ENCODE data around the gene MILR1.

Gene MILR1, protein sequence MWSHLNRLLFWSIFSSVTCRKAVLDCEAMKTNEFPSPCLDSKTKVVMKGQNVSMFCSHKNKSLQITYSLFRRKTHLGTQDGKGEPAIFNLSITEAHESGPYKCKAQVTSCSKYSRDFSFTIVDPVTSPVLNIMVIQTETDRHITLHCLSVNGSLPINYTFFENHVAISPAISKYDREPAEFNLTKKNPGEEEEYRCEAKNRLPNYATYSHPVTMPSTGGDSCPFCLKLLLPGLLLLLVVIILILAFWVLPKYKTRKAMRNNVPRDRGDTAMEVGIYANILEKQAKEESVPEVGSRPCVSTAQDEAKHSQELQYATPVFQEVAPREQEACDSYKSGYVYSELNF

DNA sequence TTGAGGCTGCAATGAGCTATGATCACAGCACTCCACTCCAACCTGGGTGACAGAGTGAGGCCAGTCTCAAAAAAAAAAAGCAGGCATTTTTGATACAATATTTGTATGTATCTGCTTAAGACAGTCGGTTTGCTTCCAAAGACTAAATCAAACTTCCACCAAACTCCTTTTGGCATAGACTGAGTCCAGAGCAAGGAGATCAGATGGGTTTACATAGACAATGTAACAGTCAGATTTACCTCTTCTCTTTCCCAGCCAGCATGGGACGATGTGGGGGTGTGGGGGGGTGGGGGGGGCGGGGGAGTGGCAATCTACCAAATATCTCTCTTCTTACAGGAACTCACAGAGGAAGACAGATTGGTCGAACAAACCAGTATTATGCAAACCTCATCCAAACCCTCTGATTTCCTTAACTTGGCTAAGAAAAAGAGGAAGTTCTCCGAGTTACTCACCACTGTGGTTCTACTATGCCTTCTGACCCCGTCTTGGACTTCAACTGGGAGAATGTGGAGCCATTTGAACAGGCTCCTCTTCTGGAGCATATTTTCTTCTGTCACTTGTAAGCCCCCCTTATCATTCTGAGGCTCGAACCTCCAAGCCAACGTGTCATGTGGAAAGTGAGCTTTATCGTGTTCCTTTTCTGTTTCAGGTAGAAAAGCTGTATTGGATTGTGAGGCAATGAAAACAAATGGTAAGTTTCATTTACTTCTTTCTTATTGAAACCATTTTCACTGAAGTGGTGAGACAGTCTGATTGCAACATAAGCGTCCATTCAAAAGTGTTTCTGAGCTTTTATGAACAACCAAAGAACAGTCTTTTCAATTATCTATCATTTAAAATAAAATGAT is at the start of gene MILR1:
MILR1 (plus strand) TSS at position 451 of the 848 bp plus-strand sequence; CDS start at position 505, 54 bp downstream.
- Mint-ChIP-seq H3K4me3 (no peak within 1 kb of the TSS), H3K9me3 (ENCODE audit: low read depth) (no peaks in the 10 kb centered on the region), H3K27me3 (no peaks in the 10 kb centered on the region), H3K36me3 (no peaks in the 10 kb centered on the region), H3K4me1 (ENCODE audit: low read depth) (peaks cover 7% of the 10 kb centered on the region), H3K27ac (no peak within 1 kb of the TSS)

DNA sequence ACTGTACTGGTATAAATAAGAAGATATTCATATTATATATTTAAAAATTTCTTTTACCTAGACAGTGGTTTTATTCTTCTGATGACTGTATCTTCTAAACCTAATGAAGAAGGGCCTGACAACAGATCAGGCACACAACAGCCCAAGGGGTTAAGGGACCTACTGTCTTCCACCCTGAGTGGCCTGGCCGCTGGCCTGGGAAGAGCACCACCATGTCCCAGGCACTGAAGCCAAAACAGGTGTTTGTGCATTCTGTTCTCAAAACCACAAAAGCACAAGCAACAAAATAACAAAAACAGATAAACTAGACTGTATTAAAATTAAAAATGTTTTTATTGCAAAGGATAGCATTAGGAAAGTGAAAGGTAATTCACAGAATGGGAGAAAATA is 49.2 kb upstream of the MILR1 start:
- H3K4me3 Mint-ChIP-seq = no peak overlapping the region
- H3K27me3 Mint-ChIP-seq = no peaks in the 10 kb centered on the region
- H3K9me3 Mint-ChIP-seq (ENCODE audit: low read depth) = no peaks in the 10 kb centered on the region
- peaks cover 51% of the 10 kb centered on the region for H3K4me1 Mint-ChIP-seq (ENCODE audit: low read depth)
- H3K27ac Mint-ChIP-seq = no peak overlapping the region
- peaks cover 2% of the 10 kb centered on the region for H3K36me3 Mint-ChIP-seq

DNA sequence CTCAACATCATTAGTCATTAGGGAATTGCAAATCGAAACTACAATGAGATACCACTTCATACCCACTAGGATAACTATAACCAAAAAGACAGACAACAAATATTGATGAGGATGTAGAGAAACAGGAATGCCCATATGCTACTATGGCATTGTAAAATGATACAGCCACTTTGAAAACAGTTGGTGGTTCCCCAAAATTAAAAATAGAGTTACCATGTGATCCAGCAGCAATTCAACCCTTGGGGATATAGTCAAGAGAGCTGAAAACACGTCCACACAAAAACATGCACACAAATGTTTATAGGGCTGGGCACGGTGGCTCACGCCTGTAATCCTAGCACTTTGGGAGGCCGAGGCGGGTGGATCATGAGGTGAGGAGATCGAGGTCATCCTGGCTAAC is 48.3 kb upstream of the MILR1 start:
- H3K9me3 Mint-ChIP-seq (ENCODE audit: low read depth) = no peaks in the 10 kb centered on the region
- H3K27ac Mint-ChIP-seq = no peak overlapping the region
- no peak overlapping the region for H3K4me3 Mint-ChIP-seq
- H3K36me3 Mint-ChIP-seq = peaks cover 2% of the 10 kb centered on the region
- H3K4me1 Mint-ChIP-seq (ENCODE audit: low read depth) = peaks cover 47% of the 10 kb centered on the region
- H3K27me3 Mint-ChIP-seq = no peaks in the 10 kb centered on the region

DNA sequence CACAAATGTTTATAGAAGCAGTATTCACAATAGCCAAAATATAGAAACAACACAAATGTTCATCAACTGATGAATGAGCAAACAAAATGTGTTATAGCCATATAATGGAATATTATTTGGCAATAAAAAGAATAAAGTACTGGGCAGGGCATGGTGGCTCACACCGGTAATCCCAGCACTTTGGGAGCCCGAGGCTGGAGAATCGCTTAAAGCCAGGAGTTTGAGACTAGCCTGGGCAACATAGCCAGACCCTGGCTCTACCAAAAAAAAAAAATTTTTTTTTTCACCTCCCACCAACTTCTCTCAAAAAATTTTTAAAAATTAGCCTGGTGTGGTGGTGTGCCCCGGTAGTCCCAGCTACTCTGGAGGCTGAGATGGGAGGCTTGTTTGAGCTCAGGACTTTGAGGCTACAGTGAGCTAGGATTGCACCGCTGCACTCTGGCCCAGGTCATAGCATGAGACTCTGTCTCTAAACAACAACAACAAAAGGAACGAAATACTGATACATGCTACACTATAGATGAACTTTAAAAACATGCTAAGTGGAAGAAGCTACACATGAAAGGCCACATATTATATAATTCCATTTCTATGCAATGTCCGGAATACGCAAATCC is 47.6 kb upstream of the MILR1 start:
- Mint-ChIP-seq H3K36me3 (peaks cover 2% of the 10 kb centered on the region), H3K9me3 (ENCODE audit: low read depth) (no peaks in the 10 kb centered on the region), H3K4me1 (ENCODE audit: low read depth) (peaks cover 41% of the 10 kb centered on the region), H3K4me3 (peak overlapping the region; percentile 51), H3K27ac (no peak overlapping the region), H3K27me3 (no peaks in the 10 kb centered on the region)

DNA sequence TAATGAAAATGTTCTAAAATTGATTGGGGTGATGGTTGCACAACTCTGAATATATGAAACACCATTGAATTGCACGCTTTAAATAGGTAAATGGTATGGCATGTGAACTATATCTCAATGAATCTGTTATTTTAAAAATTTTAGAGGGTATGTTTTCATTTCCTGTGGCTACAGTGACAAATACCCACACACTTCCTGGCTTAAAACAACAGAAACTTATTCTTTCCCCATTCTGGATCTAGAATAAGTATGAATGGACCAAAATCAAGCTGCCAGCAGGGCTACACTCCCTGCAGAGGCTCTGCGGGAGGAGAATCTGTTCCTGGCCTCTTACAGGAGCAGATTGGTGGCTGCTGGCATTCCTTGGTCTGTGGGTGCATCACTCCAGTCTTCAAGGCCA is 47.0 kb upstream of the MILR1 start:
- H3K4me3 Mint-ChIP-seq = peak overlapping the region; percentile 51
- H3K27ac Mint-ChIP-seq = peak overlapping the region; percentile 28
- H3K9me3 Mint-ChIP-seq (ENCODE audit: low read depth) = no peaks in the 10 kb centered on the region
- H3K4me1 Mint-ChIP-seq (ENCODE audit: low read depth) = peaks cover 39% of the 10 kb centered on the region
- H3K27me3 Mint-ChIP-seq = no peaks in the 10 kb centered on the region
- H3K36me3 Mint-ChIP-seq = peaks cover 2% of the 10 kb centered on the region

DNA sequence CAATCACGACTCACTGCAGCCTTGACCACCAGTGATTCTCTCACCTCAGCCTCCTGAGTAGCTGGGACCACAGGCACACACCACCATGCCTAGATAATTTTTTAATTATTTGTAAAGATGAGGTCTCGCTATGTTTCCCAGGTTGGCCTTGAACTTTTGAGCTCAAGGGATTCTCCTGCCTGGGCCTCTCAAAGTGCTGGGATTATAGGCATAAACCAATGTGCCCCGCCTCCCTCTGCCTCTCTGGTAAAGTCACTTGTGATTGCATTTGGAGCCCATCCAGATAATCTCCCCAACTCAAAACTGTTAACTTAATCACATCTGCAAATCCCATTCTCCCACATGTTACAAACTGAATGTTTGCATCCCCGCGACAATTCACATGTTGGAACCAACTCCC is 46.4 kb upstream of the MILR1 start:
- Mint-ChIP-seq H3K27me3 (no peaks in the 10 kb centered on the region), H3K9me3 (ENCODE audit: low read depth) (no peaks in the 10 kb centered on the region), H3K4me3 (no peak overlapping the region), H3K27ac (no peak overlapping the region), H3K4me1 (ENCODE audit: low read depth) (peaks cover 39% of the 10 kb centered on the region), H3K36me3 (peaks cover 2% of the 10 kb centered on the region)

DNA sequence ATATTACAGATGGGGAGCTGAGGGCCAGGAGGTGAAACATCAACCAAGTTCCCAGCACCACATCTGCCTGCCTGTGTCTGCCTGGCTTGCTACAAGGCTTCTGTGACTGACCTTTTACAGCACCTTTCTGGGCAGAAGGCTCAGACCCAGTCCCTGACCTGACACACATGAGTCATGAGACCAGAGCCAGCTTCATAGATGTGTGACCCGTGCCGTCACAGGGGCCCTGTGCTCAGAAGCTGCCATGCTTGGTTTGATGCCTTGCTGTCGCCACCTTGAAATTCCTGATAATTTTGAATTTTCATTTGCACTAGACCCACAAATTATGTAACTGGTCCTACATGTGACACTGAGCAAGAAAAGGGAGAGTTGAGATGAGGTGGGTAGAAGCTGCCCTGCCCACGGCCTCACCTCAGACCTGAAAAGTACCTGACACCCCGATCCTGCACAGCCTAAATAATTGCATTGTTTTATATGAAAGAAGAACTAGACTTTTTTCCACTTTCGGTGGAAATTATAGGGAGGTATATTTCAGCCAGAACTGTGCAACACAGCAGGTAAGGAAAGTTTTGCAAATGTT is 44.9 kb upstream of the MILR1 start:
- Mint-ChIP-seq H3K27ac (peak overlapping the region; percentile 10), H3K9me3 (ENCODE audit: low read depth) (no peaks in the 10 kb centered on the region), H3K4me3 (no peak overlapping the region), H3K27me3 (no peaks in the 10 kb centered on the region), H3K4me1 (ENCODE audit: low read depth) (peaks cover 28% of the 10 kb centered on the region), H3K36me3 (peaks cover 2% of the 10 kb centered on the region)

DNA sequence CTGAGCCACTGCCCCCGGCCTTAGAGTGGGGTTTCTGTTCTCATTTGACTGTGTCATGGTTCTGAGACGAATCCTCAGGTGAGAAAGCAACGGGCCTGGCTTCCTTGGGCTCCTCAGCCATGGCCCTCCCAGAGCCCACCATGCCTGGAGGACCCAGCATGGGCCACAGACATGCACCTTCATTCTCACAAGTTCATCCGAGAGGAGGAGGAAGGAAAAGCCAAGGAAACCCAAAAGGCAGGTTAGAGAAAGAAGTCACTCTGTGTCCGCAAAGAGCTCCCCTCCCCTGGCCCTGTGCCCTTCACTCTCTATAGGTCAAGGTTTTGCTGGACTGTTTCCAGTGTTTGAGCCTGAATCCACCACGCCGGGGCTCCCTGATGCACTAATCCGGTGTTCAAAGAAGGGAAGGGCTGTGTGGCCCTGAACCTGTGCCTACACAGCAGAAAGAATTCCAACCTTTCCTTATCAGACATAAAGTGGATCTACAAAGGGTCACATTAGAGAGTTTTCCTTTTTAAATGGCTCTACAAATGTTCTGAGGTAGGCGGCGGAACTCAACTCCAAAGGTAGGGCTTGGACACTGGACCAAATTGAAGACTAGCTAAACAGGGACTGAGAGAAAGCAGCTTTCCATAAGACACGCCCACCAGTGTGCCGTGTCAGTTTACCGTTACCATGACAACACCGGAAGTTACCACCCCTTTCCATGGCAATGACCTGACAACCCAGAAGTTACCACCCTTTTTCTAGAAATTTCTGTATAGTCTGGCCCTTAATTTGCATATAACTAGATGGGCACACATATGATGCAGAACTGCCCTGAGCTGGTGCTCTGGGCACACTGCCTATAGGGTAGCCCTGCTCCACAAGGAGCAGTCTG is 42.4 kb upstream of the MILR1 start:
- H3K9me3 Mint-ChIP-seq (ENCODE audit: low read depth) = no peaks in the 10 kb centered on the region
- H3K36me3 Mint-ChIP-seq = peaks cover 2% of the 10 kb centered on the region
- H3K4me3 Mint-ChIP-seq = no peak overlapping the region
- H3K27ac Mint-ChIP-seq = peak overlapping the region; percentile 34
- peaks cover 11% of the 10 kb centered on the region for H3K4me1 Mint-ChIP-seq (ENCODE audit: low read depth)
- H3K27me3 Mint-ChIP-seq = no peaks in the 10 kb centered on the region

DNA sequence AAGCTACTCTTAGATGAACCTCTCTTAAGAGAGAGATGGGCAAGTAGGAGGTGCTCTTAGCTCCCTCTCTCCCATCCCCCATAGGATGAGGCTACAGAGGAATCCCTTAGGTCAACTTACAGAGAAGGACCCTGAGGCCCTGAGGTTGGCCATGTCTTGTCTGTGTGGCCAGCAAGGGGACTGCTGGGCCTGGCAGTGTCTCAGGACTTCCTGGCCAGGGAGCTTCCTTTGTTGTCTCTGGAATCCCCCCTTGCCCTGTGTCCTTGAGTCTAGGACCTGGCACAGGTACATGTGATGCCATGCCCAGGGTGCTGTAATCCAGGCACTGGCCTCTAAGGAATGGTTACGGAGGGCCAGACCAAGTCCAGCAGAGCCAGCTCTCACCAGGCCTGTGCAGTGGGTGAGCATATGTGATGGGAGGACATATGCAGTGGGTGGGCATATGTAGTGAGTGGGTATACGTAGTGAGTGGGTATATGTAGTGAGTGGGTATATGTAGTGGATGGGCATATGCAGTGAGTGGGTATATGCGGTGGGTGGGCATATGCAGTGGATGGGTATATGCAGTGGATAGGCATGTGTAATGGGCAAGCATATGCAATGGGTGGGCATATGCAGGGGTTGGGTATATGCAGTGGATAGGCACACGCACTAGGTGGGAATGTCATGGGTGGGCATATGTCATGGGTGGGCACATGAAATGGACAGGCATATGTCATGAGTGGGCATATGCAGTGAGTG is 38.0 kb upstream of the MILR1 start:
- Mint-ChIP-seq H3K4me1 (ENCODE audit: low read depth) (peaks cover 22% of the 10 kb centered on the region), H3K27ac (no peak overlapping the region), H3K36me3 (no peaks in the 10 kb centered on the region), H3K27me3 (no peaks in the 10 kb centered on the region), H3K4me3 (peak overlapping the region; percentile 5), H3K9me3 (ENCODE audit: low read depth) (no peaks in the 10 kb centered on the region)

DNA sequence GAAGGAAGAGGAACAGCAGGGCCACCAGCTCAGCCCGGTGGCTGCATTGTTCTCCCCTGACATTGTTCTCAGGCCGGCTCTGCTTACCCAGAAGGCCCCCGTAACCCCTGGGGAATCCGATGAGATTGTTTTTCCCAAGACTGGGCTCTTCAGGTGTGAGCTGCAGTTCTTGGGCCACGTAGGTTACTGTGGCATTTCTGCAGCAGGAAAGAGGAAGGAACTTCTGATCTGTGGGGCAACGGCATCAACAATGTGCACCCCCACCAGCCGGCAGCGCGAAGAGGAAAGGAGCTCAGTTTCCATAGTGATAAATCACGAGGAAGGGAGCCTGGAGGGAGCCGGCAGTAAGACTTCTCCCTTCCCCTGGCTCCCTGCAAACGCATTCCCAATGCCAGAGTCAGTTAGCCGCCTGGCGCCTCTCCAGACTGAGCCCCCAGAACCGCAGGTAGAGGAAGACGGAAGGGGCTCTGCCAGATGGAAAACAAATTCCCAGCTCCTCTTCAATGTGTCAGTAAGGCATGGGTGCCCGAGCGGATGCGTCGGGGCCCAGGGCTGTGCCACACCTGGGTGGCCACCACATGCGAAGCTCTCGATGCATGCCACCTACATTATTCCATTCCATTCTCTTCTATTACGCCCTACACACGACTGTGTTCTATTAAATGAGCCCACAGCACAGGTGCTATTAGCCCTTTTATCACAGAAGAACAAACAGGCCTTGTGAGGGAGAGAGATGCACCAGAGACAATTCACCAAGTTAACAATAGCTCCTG is 36.7 kb upstream of the MILR1 start:
- Mint-ChIP-seq H3K27me3 (no peaks in the 10 kb centered on the region), H3K4me1 (ENCODE audit: low read depth) (peaks cover 21% of the 10 kb centered on the region), H3K36me3 (no peaks in the 10 kb centered on the region), H3K27ac (peak overlapping the region; percentile 41), H3K4me3 (peak overlapping the region; percentile 72), H3K9me3 (ENCODE audit: low read depth) (no peaks in the 10 kb centered on the region)

DNA sequence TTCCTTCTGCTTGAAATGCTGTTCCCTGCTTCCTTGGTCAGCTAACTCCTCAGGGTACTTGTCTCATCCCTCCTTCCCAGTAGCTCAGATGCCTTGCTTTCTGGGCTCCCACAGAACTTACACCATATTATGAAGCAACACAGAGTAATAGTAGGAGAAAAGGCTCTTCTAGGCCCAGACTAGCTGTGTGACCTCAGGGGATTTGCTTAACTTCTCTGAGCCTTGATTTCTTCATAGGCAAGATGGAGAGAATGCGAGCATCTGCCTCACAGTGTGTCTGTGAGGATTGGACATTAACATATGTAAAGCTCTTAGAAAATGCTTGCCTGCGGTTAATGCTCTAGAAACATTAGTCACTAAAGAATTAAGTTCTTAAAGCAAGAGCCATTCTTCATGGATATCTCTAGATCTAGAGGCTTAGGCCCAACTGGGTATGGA is 36.0 kb upstream of the MILR1 start:
- Mint-ChIP-seq H3K4me3 (peak overlapping the region; percentile 30), H3K27ac (peak overlapping the region; percentile 2), H3K4me1 (ENCODE audit: low read depth) (peaks cover 21% of the 10 kb centered on the region), H3K9me3 (ENCODE audit: low read depth) (no peaks in the 10 kb centered on the region), H3K27me3 (no peaks in the 10 kb centered on the region), H3K36me3 (no peaks in the 10 kb centered on the region)

DNA sequence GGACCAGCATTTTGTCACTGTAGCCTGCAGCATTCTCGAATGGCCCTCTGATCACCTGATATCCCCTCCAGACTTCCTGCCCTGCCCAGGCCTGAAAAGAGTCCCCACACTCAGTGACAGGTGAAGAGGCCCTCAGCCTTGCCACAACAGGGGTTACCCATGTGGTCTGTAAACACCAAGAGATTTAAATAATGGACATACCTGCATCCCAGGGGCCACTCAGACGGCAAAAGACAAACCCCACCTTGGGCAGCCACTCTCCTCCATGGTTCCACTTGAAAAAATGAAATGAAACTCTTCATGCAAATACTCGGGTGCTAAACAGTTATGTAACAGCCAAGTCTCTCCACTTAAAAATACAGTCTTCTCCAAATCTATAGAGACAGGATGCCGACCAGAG is 35.4 kb upstream of the MILR1 start:
- Mint-ChIP-seq H3K4me3 (no peak overlapping the region), H3K27ac (no peak overlapping the region), H3K27me3 (no peaks in the 10 kb centered on the region), H3K9me3 (ENCODE audit: low read depth) (no peaks in the 10 kb centered on the region), H3K4me1 (ENCODE audit: low read depth) (peaks cover 21% of the 10 kb centered on the region), H3K36me3 (no peaks in the 10 kb centered on the region)

Measured in activated naive CD8-positive, alpha-beta T cell (primary cell).